Retinal pigment epithelial cell (primary cell): ENCODE data around the gene PRDM9.
"Not testable (repeated sequence)": the region's sequence is repeated elsewhere in the genome, so short reads cannot be mapped to it uniquely, and the experiment has no call there.

ENCODE experiments used
- DNase-seq: peaks from one replicate; pipeline ENCODE4 v3.0.0-alpha.2; 2010; ENCODE audit warnings: low read depth
- H3K4me3 ChIP-seq: 2 replicates; pipeline ENCODE4 v1.5.1; 2011; ENCODE audit warnings: mild to moderate bottlenecking, low read length, control low read depth, moderate library complexity
- CTCF ChIP-seq: conservative IDR thresholded peaks from 2 replicates; pipeline ENCODE4 v1.5.1; 2011; ENCODE audit warnings: low read depth, low read length, control low read depth, inconsistent platforms

The PRDM9 gene

GRCh38 chr5:23496576-23496975 lies 10.8 kb upstream of the PRDM9 start:
- no peak for DNase-seq
- no peak overlapping the region for H3K4me3 ChIP-seq
- no peak for TF ChIP-seq CTCF

GRCh38 chr5:23506329-23507236 lies 826 bp upstream of the PRDM9 start:
- DNase-seq = no peak
- peak; percentile 16 for TF ChIP-seq CTCF
- H3K4me3 ChIP-seq = no peak overlapping the region

- not testable (repeated sequence) for DNase-seq, H3K4me3 ChIP-seq
Observed at GRCh38 chr5:23510434-23510833, 3.0 kb downstream of the PRDM9 start.

GRCh38 chr5:23522553-23522952 lies 15.1 kb downstream of the PRDM9 start:
- no peak for TF ChIP-seq CTCF
- no peak overlapping the region for H3K4me3 ChIP-seq
- no peak for DNase-seq

GRCh38 chr5:23523031-23523430 lies 15.6 kb downstream of the PRDM9 start:
- no peak for TF ChIP-seq CTCF
- DNase-seq = no peak
- H3K4me3 ChIP-seq = no peak overlapping the region

- H3K4me3 ChIP-seq = no peak overlapping the region
- no peak for DNase-seq
- no peak for TF ChIP-seq CTCF
Observed at GRCh38 chr5:23523998-23524397, 16.6 kb downstream of the PRDM9 start.

- no peak overlapping the region for H3K4me3 ChIP-seq
- TF ChIP-seq CTCF = no peak
- DNase-seq = no peak
Observed at GRCh38 chr5:23525751-23526150, 18.3 kb downstream of the PRDM9 start.

GRCh38 chr5:23526616-23527015 lies 19.2 kb downstream of the PRDM9 start:
- not testable (repeated sequence) for DNase-seq, H3K4me3 ChIP-seq

GRCh38 chr5:23527216-23527920 lies 20.0 kb downstream of the PRDM9 start:
- not testable (repeated sequence) for H3K4me3 ChIP-seq, DNase-seq
